Loucy (cell line): ENCODE measurements around the gene APOE.
"Not testable (repeated sequence)": the region's sequence is repeated elsewhere in the genome, so short reads cannot be mapped to it uniquely, and the experiment has no call there.

Source experiments
- H2AFZ ChIP-seq: fragments of 200-600 bp; sonication (generic); 2 replicates; pipeline ENCODE4 v1.6.0; 2016; ENCODE audit warnings: antibody characterized with exemption, mild to moderate bottlenecking, low read length, moderate library complexity
- H3F3A ChIP-seq: fragments of 200-600 bp; 2 replicates; pipeline ENCODE4 v1.6.0; 2016; ENCODE audit warnings: antibody characterized with exemption, low read depth, mild to moderate bottlenecking
- H3K27me3 ChIP-seq: fragments of 200-600 bp; sonication (generic); 2 replicates; pipeline ENCODE4 v1.6.1; 2014; ENCODE audit warnings: low read length, mild to moderate bottlenecking; ENCODE audit not compliant: insufficient read depth, poor library complexity, severe bottlenecking
- H3K36me3 ChIP-seq: fragments of 200-600 bp; sonication (generic); 2 replicates; pipeline ENCODE4 v1.6.1; 2016; ENCODE audit warnings: low read length; ENCODE audit not compliant: insufficient read depth
- H3K4me1 ChIP-seq: fragments of 200-600 bp; sonication (generic); 2 replicates; pipeline ENCODE4 v1.5.1; 2014; ENCODE audit warnings: low read length, mild to moderate bottlenecking; ENCODE audit not compliant: insufficient read depth, poor library complexity, severe bottlenecking
- H3K4me2 ChIP-seq: fragments of 200-600 bp; sonication (generic); 2 replicates; pipeline ENCODE4 v1.6.0; 2014; ENCODE audit warnings: antibody characterized with exemption, low read length, low read depth, mild to moderate bottlenecking; ENCODE audit not compliant: poor library complexity, severe bottlenecking
- H3K4me3 ChIP-seq: fragments of 200-600 bp; sonication (generic); 2 replicates; pipeline ENCODE4 v1.5.1; 2014; ENCODE audit warnings: low read length, mild to moderate bottlenecking, mixed read lengths; ENCODE audit not compliant: poor library complexity, severe bottlenecking
- H3K79me2 ChIP-seq: fragments of 200-600 bp; sonication (generic); 2 replicates; pipeline ENCODE4 v1.6.1; 2014; ENCODE audit warnings: low read length; ENCODE audit not compliant: insufficient read depth
- H3K9ac ChIP-seq: fragments of 200-600 bp; sonication (generic); 2 replicates; pipeline ENCODE4 v1.6.0; 2014; ENCODE audit warnings: mild to moderate bottlenecking, low read depth, low read length, moderate library complexity; ENCODE audit not compliant: poor library complexity, severe bottlenecking
- H3K9me2 ChIP-seq: fragments of 200-600 bp; sonication (generic); replicated peaks from 2 replicates; pipeline ENCODE4 v1.6.1; 2016; ENCODE audit warnings: low read depth, low read length, mixed read lengths
- H3K9me3 ChIP-seq: fragments of 200-600 bp; sonication (generic); 2 replicates; pipeline ENCODE4 v1.6.1; 2014; ENCODE audit warnings: mild to moderate bottlenecking, antibody characterized with exemption, low read length, low read depth; ENCODE audit not compliant: insufficient read depth
- H4K20me1 ChIP-seq: fragments of 200-600 bp; sonication (generic); 2 replicates; pipeline ENCODE4 v1.6.0; 2014; ENCODE audit warnings: antibody characterized with exemption, low read length, mild to moderate bottlenecking; ENCODE audit not compliant: insufficient read depth, poor library complexity, severe bottlenecking
- EZH2phosphoT487 ChIP-seq: fragments of 200-600 bp; IDR thresholded peaks from 2 replicates; pipeline ENCODE4 v1.6.1; 2018; ENCODE audit warnings: antibody characterized with exemption, mild to moderate bottlenecking, moderate library complexity, borderline replicate concordance
- TF ChIP-seq, protein P1 (sequence below): fragments of 200-600 bp; sonication (generic); conservative IDR thresholded peaks from 2 replicates; pipeline ENCODE4 v1.5.1; 2014; ENCODE audit warnings: mild to moderate bottlenecking, antibody characterized with exemption, low read length

The APOE gene

DNA sequence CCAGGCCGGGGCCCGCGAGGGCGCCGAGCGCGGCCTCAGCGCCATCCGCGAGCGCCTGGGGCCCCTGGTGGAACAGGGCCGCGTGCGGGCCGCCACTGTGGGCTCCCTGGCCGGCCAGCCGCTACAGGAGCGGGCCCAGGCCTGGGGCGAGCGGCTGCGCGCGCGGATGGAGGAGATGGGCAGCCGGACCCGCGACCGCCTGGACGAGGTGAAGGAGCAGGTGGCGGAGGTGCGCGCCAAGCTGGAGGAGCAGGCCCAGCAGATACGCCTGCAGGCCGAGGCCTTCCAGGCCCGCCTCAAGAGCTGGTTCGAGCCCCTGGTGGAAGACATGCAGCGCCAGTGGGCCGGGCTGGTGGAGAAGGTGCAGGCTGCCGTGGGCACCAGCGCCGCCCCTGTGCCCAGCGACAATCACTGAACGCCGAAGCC lies 3.3 kb downstream of the APOE start:
- no peak overlapping the region for H2AFZ ChIP-seq
- H3K79me2 ChIP-seq, result no peaks in the 10 kb centered on the region
- H3K4me1 ChIP-seq, result no peaks in the 10 kb centered on the region
- H4K20me1 ChIP-seq, result no peaks in the 10 kb centered on the region
- no peak overlapping the region for H3K9ac ChIP-seq
- no peak overlapping the region for H3K4me2 ChIP-seq
- no peaks in the 10 kb centered on the region for H3K36me3 ChIP-seq
- no peaks in the 10 kb centered on the region for H3K27me3 ChIP-seq
- H3F3A ChIP-seq, result no peaks in the 10 kb centered on the region
- H3K9me3 ChIP-seq, result no peaks in the 10 kb centered on the region
- no peak for TF ChIP-seq EZH2phosphoT487
- TF ChIP-seq, protein P1, sequence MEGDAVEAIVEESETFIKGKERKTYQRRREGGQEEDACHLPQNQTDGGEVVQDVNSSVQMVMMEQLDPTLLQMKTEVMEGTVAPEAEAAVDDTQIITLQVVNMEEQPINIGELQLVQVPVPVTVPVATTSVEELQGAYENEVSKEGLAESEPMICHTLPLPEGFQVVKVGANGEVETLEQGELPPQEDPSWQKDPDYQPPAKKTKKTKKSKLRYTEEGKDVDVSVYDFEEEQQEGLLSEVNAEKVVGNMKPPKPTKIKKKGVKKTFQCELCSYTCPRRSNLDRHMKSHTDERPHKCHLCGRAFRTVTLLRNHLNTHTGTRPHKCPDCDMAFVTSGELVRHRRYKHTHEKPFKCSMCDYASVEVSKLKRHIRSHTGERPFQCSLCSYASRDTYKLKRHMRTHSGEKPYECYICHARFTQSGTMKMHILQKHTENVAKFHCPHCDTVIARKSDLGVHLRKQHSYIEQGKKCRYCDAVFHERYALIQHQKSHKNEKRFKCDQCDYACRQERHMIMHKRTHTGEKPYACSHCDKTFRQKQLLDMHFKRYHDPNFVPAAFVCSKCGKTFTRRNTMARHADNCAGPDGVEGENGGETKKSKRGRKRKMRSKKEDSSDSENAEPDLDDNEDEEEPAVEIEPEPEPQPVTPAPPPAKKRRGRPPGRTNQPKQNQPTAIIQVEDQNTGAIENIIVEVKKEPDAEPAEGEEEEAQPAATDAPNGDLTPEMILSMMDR, result no peak
- H3K9me2 ChIP-seq, result no peaks in the 10 kb centered on the region
- no peak overlapping the region for H3K4me3 ChIP-seq

DNA sequence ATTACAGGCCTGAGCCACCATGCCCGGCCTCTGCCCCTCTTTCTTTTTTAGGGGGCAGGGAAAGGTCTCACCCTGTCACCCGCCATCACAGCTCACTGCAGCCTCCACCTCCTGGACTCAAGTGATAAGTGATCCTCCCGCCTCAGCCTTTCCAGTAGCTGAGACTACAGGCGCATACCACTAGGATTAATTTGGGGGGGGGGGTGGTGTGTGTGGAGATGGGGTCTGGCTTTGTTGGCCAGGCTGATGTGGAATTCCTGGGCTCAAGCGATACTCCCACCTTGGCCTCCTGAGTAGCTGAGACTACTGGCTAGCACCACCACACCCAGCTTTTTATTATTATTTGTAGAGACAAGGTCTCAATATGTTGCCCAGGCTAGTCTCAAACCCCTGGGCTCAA lies 4.2 kb downstream of the APOE start:
- H3K4me3 ChIP-seq, result no peak overlapping the region
- H2AFZ ChIP-seq, result no peak overlapping the region
- H3K9me3 ChIP-seq, result no peaks in the 10 kb centered on the region
- H3K9ac ChIP-seq, result no peak overlapping the region
- H3K4me2 ChIP-seq, result no peak overlapping the region
- H3K9me2 ChIP-seq, result no peaks in the 10 kb centered on the region
- no peak for TF ChIP-seq EZH2phosphoT487
- TF ChIP-seq, protein P1, result no peak
- H4K20me1 ChIP-seq, result no peaks in the 10 kb centered on the region
- H3K4me1 ChIP-seq, result no peaks in the 10 kb centered on the region
- H3F3A ChIP-seq, result no peaks in the 10 kb centered on the region
- H3K27me3 ChIP-seq, result no peaks in the 10 kb centered on the region
- no peaks in the 10 kb centered on the region for H3K79me2 ChIP-seq
- no peaks in the 10 kb centered on the region for H3K36me3 ChIP-seq

DNA sequence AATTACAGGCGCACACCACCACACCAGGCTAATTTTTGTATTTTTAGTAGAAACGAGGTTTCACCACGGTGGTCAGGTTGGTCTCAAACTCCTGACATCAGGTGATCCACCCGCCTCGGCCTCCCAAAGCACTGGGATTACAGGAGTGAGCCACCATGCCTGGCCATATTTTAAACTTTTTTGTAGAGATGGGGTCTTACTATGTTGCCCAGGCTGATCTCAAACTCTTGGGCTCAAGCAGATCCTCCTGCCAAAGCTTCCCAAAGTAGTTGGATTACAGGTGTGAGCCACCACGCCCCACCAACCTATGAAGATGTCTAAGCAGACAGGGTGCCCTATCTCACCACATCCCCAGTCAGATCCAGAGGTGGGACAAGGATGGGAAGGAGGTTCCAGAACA lies 6.3 kb downstream of the APOE start:
- not testable (repeated sequence) for H3F3A ChIP-seq, H3K27me3 ChIP-seq, H3K79me2 ChIP-seq, H3K4me2 ChIP-seq, H3K9ac ChIP-seq, H3K4me1 ChIP-seq, H3K9me3 ChIP-seq, H3K36me3 ChIP-seq, H4K20me1 ChIP-seq, H3K4me3 ChIP-seq, H2AFZ ChIP-seq, H3K9me2 ChIP-seq

DNA sequence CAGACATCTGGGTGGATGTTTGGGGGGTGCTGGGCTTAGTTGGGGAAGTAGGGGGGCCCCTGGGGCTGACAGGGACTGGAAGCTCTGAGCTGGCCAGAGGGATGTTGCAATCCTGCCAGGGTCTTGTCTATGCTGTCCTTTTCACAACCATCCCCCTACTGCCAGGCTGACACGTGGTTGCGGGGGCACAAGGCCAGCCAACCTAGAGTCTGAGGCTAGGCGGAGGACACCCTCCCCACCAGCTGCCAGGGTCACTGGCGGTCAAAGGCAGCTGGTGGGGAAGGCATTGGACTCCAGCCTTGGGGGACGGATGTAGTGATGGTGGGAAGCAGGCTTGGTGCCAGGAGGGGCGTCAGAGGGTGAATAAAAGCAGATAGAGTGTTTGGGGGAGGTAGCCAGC lies 7.3 kb downstream of the APOE start:
- Histone ChIP-seq H4K20me1 (no peaks in the 10 kb centered on the region), H2AFZ (no peak overlapping the region), H3K4me2 (no peak overlapping the region), H3K9ac (no peak overlapping the region), H3K79me2 (no peaks in the 10 kb centered on the region), H3K4me3 (no peak overlapping the region), H3K36me3 (no peaks in the 10 kb centered on the region), H3K27me3 (no peaks in the 10 kb centered on the region), H3K4me1 (no peaks in the 10 kb centered on the region), H3F3A (no peaks in the 10 kb centered on the region), H3K9me3 (no peaks in the 10 kb centered on the region), H3K9me2 (no peaks in the 10 kb centered on the region)
- TF ChIP-seq, protein P1, result no peak
- no peak for TF ChIP-seq EZH2phosphoT487

DNA sequence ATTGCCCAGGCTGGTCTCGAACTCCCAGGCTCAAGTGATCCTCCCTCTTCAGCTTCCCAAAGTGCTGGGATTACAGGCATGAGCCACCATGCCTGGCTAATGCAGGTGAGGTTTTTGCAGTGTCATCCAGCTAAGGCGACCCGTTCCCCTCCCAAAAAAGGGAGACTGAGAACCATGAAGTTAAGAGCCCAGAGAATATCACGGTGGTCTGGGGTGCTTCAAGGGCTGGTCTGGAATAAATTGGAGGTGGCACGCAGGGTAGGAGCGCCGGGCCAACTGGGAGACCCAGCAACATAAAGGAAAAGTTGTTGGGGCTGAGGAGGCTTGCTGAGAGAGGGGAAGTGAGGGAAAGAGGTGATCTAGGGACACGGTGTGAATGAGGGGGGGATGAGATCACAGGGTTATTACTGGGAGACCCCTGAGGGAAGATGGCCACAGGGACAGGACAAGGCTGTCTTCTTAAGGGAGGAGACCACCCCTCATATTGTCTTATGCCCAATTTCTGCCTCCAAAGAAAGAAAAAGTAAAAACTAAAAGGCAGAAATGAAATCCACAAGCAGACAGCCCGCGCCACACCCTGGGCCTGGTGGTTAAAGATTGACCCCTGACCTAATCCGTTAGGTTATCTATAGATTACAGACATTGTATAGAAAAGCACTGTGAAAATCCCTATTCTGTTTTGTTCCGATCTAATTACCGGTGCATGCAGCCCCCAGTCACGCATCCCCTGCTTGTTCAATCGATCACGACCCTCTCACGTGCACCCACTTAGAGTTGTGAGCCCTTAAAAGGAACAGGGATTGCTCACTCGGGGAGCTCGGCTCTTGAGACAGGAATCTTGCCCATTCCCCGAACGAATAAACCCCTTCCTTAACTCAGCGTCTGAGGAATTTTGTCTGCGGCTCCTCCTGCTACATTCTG lies 8.2 kb downstream of the APOE start:
- not testable (repeated sequence) for H4K20me1 ChIP-seq, H3K9ac ChIP-seq, H3K36me3 ChIP-seq, H3K4me3 ChIP-seq, H3K4me2 ChIP-seq, H3K9me2 ChIP-seq, H3K27me3 ChIP-seq, H3K9me3 ChIP-seq, H3K79me2 ChIP-seq, H3K4me1 ChIP-seq, H3F3A ChIP-seq
- peak overlapping the region; percentile 96; the same call in 1 of the 2 replicates for H2AFZ ChIP-seq
